ENCODE results near the gene ALDH7A1.

ALDH7A1 gene

GRCh38 chr5:126542441-126542840, 52.6 kb downstream of the ALDH7A1 start:
- Histone ChIP-seq H3K27ac (no peak overlapping the region), H3K79me2 (ENCODE audit: insufficient read depth, low read depth) (no peaks in the 10 kb centered on the region), H4K20me1 (ENCODE audit: insufficient read depth) (no peaks in the 10 kb centered on the region), H3K4me1 (ENCODE audit: low read depth, poor library complexity, severe bottlenecking) (peaks cover 44% of the 10 kb centered on the region), H3K9ac (no peak overlapping the region), H3K4me3 (IDR thresholded peaks at IDR 0.05; ENCODE audit: insufficient read depth, low read depth, low read length) (no peak overlapping the region), H3K27me3 (ENCODE audit: insufficient read depth, low read depth) (no peaks in the 10 kb centered on the region), H3K4me2 (peak overlapping the region; percentile 26; the same call in 1 of the 2 replicates), H2AFZ (ENCODE audit: low read depth) (no peak overlapping the region), H3K36me3 (ENCODE audit: insufficient read depth) (no peaks in the 10 kb centered on the region)
- TF ChIP-seq, protein P1, sequence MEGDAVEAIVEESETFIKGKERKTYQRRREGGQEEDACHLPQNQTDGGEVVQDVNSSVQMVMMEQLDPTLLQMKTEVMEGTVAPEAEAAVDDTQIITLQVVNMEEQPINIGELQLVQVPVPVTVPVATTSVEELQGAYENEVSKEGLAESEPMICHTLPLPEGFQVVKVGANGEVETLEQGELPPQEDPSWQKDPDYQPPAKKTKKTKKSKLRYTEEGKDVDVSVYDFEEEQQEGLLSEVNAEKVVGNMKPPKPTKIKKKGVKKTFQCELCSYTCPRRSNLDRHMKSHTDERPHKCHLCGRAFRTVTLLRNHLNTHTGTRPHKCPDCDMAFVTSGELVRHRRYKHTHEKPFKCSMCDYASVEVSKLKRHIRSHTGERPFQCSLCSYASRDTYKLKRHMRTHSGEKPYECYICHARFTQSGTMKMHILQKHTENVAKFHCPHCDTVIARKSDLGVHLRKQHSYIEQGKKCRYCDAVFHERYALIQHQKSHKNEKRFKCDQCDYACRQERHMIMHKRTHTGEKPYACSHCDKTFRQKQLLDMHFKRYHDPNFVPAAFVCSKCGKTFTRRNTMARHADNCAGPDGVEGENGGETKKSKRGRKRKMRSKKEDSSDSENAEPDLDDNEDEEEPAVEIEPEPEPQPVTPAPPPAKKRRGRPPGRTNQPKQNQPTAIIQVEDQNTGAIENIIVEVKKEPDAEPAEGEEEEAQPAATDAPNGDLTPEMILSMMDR (conservative IDR thresholded peaks at IDR 0.05; ENCODE audit: low read depth, low read length): no peak; the same call in 1 of the 2 replicates

GRCh38 chr5:126540631-126541030, 54.4 kb downstream of the ALDH7A1 start:
- Histone ChIP-seq H3K4me2 (no peak overlapping the region), H2AFZ (ENCODE audit: low read depth) (no peak overlapping the region), H3K79me2 (ENCODE audit: insufficient read depth, low read depth) (no peaks in the 10 kb centered on the region), H3K36me3 (ENCODE audit: insufficient read depth) (no peaks in the 10 kb centered on the region), H3K4me1 (ENCODE audit: low read depth, poor library complexity, severe bottlenecking) (peaks cover 44% of the 10 kb centered on the region), H3K4me3 (IDR thresholded peaks at IDR 0.05; ENCODE audit: insufficient read depth, low read depth, low read length) (no peak overlapping the region), H3K27ac (no peak overlapping the region), H3K27me3 (ENCODE audit: insufficient read depth, low read depth) (no peaks in the 10 kb centered on the region), H4K20me1 (ENCODE audit: insufficient read depth) (no peaks in the 10 kb centered on the region), H3K9ac (no peak overlapping the region)
- TF ChIP-seq, protein P1 (conservative IDR thresholded peaks at IDR 0.05; ENCODE audit: low read depth, low read length): no peak

DNA sequence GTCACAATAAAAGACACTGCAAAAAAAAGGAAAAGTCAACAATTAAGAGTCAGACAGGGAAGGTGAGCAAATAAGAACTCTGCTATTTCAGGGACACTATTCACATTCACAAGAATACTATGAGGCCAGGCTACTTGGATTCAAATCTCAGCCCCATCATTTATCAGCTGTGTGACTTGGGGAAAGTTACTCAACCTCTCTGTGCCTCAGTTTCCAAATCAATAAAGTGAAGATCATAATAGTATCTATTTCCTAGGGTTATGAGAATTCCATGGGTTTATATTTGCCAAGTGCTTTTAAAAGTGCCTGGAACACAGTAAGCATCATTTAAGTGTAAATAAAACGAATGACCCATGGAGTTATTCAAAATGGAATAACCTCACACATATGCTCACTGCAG, 56.4 kb downstream of the ALDH7A1 start:
- TF ChIP-seq, protein P1 (conservative IDR thresholded peaks at IDR 0.05; ENCODE audit: low read depth, low read length): no peak
- Histone ChIP-seq H3K36me3 (ENCODE audit: insufficient read depth) (no peaks in the 10 kb centered on the region), H3K27ac (no peak overlapping the region; the same call in 1 of the 2 replicates), H3K79me2 (ENCODE audit: insufficient read depth, low read depth) (no peaks in the 10 kb centered on the region), H3K27me3 (ENCODE audit: insufficient read depth, low read depth) (no peaks in the 10 kb centered on the region), H4K20me1 (ENCODE audit: insufficient read depth) (no peaks in the 10 kb centered on the region), H3K4me3 (IDR thresholded peaks at IDR 0.05; ENCODE audit: insufficient read depth, low read depth, low read length) (no peak overlapping the region), H3K4me2 (no peak overlapping the region), H3K4me1 (ENCODE audit: low read depth, poor library complexity, severe bottlenecking) (peaks cover 28% of the 10 kb centered on the region), H3K9ac (no peak overlapping the region), H2AFZ (ENCODE audit: low read depth) (no peak overlapping the region)

GRCh38 chr5:126536874-126537273, 58.1 kb downstream of the ALDH7A1 start:
- H3K27ac ChIP-seq: no peak overlapping the region
- peaks cover 11% of the 10 kb centered on the region for H3K4me1 ChIP-seq (ENCODE audit: low read depth, poor library complexity, severe bottlenecking)
- H3K27me3 ChIP-seq (ENCODE audit: insufficient read depth, low read depth): no peaks in the 10 kb centered on the region
- no peak overlapping the region for H2AFZ ChIP-seq (ENCODE audit: low read depth)
- H3K4me3 ChIP-seq (IDR thresholded peaks at IDR 0.05; ENCODE audit: insufficient read depth, low read depth, low read length): no peak overlapping the region
- H3K79me2 ChIP-seq (ENCODE audit: insufficient read depth, low read depth): no peaks in the 10 kb centered on the region
- H3K9ac ChIP-seq: no peak overlapping the region
- no peak overlapping the region for H3K4me2 ChIP-seq
- H3K36me3 ChIP-seq (ENCODE audit: insufficient read depth): no peaks in the 10 kb centered on the region
- H4K20me1 ChIP-seq (ENCODE audit: insufficient read depth): no peaks in the 10 kb centered on the region
- TF ChIP-seq, protein P1 (conservative IDR thresholded peaks at IDR 0.05; ENCODE audit: low read depth, low read length): no peak

Measured in KMS-11 (cell line).